ENCODE data around the gene POU2AF2.

DNA sequence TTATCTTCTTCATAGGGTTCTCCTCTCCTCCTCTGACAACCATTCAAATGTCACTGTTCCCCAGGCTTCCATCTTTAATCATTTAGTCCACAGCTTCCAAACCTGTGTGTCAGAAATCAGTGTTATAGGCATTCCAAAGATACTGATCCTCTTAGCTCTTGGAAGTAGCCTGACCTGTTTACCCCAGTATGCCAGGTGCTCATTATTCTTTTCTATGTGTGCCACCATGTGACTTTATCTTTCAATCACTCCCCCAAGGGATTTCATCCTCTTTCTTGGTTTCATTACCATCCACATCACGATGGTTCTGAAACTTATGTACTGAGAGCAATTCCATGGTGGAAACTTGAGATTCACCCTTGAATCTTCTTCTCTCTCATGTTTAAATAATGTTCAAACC lies 7.6 kb downstream of the POU2AF2 start:
- TF ChIP-seq, protein P1, sequence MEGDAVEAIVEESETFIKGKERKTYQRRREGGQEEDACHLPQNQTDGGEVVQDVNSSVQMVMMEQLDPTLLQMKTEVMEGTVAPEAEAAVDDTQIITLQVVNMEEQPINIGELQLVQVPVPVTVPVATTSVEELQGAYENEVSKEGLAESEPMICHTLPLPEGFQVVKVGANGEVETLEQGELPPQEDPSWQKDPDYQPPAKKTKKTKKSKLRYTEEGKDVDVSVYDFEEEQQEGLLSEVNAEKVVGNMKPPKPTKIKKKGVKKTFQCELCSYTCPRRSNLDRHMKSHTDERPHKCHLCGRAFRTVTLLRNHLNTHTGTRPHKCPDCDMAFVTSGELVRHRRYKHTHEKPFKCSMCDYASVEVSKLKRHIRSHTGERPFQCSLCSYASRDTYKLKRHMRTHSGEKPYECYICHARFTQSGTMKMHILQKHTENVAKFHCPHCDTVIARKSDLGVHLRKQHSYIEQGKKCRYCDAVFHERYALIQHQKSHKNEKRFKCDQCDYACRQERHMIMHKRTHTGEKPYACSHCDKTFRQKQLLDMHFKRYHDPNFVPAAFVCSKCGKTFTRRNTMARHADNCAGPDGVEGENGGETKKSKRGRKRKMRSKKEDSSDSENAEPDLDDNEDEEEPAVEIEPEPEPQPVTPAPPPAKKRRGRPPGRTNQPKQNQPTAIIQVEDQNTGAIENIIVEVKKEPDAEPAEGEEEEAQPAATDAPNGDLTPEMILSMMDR (IDR thresholded peaks at IDR 0.05; ENCODE audit: low read depth, low read length, poor library complexity, severe bottlenecking): no peak
- no peak for TF ChIP-seq EZH2phosphoT487 (IDR thresholded peaks at IDR 0.05; ENCODE audit: borderline replicate concordance, low read length)
